TTC549 (cell line): ENCODE results near the gene NGDN.
"Not testable (repeated sequence)": the region's sequence is repeated elsewhere in the genome, so short reads cannot be mapped to it uniquely, and the experiment has no call there.

Experiments
- FAIRE-seq: peaks from 2 replicates; lab custom pipeline; 2012; peaks lifted over from hg19 to GRCh38; lab: Jason Lieb, UNC

The NGDN gene, protein sequence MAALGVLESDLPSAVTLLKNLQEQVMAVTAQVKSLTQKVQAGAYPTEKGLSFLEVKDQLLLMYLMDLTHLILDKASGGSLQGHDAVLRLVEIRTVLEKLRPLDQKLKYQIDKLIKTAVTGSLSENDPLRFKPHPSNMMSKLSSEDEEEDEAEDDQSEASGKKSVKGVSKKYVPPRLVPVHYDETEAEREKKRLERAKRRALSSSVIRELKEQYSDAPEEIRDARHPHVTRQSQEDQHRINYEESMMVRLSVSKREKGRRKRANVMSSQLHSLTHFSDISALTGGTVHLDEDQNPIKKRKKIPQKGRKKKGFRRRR

DNA sequence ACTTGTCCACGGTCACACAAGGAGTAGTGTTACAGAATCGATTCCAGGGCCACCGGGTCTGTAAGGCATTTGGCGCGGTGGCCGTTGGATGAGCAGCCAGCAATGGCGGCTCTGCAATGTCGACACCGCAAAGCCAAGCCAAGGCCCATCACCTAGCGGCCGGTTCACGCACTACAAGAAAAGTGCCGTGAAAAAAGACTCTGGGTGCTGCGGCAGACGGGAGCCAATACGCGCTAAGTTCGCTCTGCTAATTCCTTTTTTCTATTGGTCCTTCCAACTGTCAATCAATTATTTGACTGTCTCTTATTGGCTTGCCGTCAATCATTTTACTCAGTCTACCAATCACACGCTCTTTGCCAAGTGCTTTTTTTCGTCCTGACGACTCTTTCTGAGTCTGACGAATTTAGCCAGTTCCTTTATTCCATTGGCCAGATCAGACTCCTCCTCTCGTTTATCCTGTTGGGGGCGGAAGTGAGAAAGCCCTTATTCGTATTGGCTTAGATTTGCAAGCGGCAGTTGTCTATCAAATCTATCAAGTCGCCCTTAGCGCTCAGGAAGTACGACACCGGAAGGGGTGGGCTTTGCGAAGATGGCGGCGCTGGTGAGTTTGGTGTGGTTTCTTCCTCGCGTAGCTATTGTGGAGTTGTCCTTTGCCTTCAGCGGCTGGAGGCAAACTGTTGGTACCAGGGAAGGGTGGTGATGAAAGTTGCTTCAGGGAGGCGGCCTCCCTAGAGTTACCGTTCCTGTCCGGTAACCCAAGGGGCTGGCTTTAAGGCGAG is at the start of gene NGDN:
NGDN (plus strand) TSS at position 577 of the 779 bp plus-strand sequence; CDS start at position 590, 13 bp downstream.
- FAIRE-seq = peak; percentile 99

DNA sequence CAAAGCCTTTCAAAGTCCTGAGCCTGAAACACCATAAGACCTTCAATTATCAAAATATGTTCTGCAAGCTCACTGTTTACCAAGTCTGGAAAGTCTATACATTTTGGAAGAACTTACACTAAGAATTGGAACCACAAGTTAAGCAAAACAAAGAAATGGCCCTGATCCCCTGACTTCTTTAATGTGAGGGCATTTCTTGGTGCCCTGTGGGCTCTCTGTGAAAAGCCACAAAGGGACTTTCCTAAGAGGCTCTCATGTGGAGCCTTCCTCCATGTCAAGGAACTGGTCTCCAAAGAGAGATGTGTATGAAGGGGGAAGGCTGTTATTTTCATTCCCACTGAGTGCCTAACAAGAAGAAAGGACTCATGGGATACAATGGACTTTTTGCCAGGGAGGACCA is 47.9 kb upstream of the NGDN start:
- no peak for FAIRE-seq

DNA sequence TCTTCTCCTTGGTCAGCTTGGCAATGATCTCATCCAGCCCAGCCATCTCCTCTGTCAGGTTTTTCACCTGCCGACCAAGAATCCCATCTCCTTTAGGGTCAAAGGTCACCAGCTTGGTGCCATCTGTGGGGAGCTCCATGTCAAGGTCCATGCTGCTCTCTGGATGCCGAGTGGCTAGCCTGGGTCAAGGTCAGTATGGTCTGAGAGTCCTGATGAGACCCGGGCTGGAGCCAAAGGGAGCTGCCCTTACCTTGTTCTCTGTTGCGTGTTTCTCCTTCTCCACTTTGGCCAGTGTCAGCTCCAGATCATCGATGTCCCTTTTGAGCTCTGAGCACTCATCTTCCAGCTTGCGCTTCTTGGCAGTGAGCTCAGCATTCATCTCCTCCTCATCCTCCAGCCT is 45.8 kb upstream of the NGDN start:
- FAIRE-seq = no peak

DNA sequence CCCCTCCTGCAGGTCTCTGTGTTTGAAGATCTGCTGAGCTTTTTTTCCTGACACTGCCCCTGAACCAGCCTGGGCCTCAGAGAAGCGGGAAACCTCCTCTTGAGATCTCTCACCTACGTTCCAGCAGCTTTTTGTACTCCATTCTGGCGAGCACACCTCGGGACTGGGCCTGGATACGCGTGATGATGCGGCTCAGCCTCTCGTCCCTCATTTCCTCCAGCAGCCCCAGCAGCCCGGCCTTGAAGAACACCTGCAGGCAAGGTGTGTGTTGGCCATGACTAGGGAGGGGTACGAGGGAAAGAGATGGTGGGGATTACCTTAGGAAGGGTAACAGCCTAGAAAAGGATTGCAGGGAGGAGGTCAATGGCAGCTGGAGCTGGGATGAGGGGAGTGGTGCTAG is 44.3 kb upstream of the NGDN start:
- FAIRE-seq = no peak

DNA sequence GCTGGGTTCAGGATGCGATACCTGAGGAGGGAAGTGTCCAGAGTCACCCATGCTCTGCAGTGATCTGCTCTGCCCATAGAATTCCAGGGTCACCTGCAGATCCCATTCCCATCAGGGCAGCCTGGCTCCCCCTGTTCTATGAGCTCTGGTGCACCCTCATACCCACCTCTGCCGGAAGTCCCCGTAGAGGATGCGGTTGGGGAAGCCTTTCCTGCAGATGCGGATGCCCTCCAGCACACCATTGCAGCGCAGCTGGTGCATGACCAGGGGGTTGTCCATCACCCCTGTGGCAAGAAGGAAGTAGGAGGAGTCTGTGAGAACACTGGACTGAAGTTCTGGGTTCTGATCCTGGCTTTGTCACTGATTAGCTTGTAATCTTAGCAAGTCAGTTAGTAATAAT is 43.7 kb upstream of the NGDN start:
- not testable (repeated sequence) for FAIRE-seq

DNA sequence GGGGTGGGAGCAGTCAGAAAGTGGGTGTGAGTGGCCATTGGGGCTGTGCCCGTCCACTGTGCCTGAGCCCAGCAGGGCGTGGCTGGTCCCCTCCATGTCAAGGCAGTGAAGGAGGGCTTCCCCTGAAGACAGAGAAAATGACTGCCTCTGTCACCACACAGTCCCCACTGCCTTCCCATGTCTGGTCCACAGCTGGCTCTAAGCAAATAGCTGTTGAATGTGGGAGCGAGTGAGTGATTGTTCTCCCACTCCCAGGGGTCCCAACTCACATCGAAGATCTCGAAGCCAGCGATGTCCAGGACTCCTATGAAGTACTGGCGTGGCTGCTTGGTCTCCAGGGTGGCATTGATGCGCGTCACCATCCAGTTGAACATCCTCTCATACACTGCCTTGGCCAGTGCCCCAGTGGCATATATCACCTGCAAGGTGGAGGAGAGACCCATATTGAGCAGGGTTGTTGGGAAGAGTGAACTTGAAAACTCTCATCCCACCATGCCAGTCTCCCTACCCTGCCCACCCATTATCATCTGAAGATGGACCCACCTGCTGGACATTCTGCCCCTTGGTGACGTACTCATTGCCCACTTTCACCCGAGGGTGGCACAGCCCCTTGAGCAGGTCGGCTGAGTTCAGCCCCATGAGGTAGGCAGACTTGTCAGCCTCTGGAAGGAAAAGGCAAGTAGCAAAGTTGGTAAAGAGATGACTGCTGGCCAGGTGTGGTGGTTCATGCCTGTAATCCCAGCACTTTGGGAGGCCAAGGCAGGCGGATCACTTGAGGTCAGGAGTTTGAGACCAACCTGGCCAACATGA is 40.6 kb upstream of the NGDN start:
- FAIRE-seq = no peak

DNA sequence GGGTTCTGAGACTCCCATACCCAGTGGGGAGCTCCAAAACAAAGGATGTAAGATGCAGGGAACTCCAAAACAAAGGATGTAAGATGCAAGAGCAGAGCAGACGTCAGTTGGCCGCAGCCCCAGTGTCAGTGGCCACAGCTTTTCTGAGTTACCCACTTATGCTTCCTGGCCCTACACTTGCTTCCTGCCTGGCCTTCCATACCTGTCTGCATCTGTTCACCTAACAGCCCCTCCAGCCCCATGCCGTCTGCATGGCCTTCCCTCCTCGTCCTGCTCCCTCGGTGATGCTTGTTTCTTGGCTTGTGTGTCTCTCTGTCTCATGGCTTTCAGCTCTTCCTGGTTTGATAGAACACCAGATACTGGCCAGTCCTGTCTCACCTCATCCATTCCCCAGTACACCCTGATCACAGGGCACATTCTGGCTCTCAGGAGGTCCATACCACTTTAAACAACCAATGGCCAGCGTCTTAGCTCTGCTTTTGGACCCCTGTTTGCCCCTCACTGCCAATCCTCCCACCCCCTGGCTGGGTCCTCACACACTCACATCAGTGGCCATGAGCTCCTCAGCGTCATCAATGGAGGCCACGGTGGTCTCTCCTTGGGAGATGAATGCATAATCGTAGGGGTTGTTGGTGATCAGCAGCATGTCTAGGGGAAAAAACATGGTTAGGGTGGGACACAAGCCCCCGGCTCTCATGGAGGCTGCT is 39.3 kb upstream of the NGDN start:
- no peak for FAIRE-seq

DNA sequence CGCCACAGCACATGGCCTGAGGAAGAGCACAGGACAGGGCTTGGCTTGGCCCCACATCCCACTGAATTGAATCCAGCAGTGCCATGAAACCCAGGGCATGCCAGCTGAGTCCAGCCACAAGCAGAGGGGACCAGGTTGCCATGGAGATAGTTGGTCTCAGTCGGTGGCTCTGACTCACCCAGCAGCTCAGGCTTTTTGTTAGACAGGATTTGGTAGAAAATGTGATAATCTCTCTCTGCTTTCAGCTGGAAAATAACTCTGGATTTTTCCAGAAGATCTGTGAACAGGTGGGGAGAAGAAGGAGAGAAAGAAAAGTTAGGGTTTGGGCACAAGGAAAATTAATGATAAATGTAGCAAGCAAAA is 38.8 kb upstream of the NGDN start:
- no peak for FAIRE-seq

DNA sequence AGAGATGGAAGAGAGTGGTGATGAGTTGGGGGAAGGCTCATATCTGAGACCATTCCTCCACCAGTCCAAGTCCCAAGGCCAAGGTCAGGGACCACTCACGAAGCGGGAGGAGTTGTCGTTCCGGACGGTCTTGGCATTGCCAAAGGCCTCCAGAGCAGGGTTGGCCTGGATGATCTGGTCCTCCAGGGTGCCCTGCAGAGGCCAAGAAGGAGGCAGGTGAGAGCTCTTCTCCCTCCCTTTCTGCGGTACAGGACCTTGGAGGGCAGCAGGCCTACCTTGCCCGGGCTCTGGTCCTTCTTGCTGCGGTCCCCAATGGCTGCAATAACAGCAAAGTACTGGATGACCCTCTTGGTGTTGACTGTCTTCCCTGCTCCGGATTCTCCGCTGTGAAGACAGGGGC is 38.0 kb upstream of the NGDN start:
- no peak for FAIRE-seq

DNA sequence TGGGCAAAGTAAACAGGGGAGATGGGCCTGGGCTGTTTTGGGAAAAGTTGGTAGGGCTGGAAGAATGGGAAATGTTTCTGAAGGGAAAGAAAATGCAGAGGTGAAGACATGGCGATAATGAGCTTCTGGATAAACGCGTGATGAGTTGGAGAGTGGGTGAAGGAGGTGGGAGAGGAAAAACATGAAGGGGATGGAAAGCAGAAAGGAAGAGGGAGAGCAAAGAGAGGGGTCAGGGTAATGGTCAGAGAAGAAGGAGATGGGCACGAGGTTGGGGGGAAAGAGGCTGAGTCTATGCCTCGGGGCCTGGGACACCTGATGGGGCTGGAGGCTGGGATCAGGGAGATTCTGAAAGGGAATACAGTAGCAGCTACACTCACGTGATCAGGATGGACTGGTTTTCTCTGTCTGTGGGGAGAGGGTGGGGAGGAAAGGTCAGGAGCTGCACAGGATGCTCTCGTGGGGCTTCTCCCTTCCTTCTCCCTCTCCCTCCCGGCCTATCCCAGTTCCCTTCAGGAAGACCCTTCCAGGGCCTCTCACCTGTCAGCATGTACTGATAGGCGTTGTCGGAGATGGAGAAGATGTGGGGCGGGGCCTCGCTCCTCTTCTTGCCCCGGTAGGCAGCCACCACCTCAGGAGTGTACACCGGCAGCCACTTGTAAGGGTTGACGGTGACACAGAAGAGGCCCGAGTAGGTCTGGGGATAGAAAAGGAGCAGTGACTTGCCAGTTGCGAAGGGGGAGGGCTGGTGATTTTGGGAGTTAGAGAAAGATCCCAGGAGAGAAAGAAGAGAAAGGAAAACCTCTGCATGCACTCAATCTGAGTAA is 37.2 kb upstream of the NGDN start:
- no peak for FAIRE-seq

DNA sequence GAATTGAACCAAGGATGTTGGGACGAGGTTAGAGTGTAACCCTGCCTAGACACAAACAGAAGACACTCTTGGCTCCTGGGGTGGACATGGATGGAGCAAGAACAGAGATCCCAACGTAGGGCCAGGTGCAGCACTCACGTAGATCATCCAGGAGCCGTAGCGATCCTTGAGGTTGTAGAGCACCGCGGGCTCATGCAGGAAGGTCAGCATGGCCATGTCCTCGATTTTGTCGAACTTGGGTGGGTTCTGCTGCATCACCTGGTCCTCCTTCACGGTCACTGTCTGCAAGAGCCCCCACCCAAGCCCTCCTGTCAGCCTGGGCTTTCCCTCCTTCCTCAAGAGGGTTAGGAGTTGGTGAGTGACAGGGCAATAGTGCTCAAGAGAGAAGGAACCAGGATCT is 36.6 kb upstream of the NGDN start:
- no peak for FAIRE-seq

DNA sequence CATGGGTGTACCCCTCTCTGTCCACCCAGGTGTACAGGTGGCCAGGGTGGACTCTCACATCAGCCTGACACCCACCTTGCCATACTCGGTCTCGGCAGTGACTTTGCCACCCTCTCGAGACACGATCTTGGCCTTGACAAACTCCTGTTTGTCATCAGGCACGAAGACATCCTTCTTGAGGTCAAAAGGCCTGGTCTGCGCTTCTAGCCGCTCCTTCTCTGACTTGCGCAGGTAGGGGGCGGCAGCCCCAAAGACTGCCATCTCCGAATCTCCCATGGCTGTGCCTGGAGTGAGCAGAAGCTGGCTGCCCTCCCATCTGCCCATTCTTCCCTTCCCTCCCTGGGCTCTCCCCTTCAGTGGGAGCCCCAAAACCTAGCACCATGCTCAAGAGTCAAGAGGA is 36.0 kb upstream of the NGDN start:
- no peak for FAIRE-seq

DNA sequence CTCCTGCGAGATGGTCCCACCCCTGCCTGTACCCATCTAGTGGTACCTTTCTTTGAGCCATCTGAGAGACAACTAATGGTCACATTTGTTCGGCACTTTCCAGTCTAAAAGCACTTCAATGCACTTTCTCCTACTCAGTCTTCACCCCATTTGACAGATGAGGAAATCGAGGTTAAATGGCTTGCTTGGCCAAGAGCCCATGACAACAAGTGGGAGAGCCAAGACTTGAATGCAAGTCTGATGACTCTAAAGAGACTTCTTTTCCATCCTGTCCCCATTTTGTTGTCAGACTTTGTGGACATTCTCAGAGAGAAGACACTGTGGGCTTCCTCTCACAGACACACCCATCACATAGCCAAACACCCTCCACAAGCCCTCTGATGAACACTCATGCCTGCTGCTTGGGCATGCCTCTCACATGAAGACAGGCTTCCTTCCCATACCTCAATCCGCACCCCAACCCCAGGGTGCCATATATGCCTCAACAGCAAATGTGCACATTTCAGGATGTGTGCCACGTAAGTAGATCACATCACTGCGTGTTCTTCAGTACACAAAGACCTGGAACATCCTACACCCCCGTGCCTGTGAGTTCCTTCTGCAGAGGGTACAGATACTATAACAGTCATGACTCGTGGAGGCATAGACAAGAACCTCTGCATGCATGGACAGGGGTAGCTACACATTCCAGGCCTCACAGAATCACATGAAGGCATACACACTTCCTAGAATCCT is 34.8 kb upstream of the NGDN start:
- FAIRE-seq = no peak

DNA sequence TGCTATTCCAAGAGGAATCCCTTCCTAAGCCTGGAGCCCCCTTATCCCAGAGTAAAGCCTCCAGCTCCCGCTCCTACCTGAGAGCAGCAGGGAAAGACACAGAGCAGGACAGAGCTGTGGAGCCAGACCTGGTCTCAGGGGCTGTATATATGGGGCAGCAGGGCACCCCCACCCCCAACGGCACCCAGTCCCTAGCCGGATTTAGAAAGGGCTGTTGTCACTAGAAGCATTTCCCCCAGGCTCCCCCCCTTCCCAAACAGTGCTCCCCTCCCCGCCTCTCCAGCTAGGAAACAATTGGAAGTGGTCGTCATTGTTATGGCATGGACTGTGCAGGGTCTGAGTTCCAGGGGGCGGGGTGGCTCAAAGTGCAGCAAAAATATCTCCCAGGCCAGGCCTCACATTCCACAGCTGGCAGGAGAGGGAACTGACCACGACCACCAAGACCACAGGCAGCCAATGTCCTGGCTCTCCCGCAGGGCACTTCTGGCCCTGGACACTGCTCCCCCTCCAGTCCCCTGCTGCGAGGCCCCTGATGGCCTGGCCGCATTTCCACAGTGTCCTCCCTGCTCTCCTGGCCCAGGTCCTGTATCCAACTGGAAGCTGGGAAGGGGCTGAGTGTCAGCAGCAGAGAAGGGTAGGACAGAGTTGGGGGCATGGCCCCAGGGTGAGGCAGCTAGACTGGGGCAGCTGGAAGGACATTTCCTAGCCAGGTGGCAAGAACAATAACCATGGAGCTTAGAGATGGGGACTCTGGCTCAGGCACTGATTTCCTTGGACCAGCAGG is 33.8 kb upstream of the NGDN start, which contains the start of gene MYH7:
MYH7 (minus strand) TSS at position 118 of the 784 bp plus-strand sequence. CDS start 1,928 bp downstream, outside the sequence.
- FAIRE-seq = no peak

DNA sequence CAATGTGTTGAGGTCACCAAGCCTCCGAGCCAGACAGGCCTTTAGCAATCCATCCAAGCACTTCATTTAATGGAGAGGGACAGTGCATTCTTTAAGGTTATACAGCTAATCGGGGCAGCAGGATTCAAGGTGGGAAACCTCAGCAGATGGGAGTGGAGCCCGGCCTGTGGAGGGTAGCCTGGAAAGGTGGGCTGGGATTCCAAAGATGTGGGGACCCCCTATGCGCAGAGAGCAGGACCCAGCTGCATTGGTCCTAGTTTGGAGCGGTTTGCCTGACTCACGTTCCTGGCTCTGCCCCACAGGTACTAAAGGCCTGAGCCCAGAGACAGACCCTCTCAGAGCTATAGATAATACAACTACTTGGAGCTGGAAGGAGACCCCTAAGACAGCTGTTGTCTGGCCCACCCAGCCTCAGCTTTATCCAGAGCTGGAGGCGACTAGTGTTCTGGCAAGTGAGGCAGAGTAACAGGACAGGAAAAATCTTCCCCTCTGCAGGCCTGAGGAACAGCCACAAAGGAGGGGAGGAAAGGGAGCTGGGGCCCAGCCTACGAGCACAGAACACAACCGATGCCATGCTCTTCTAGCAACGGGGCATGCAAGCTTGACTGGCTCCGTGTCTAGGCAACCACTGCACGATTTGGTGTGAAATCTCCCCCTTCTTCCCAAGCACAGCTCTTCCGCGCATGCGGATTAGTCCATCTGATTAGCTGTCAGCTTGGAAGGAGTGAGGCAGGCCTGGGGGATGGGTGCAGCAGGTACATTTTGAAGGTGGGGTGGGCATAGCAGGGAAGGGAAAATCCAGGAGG is 33.0 kb upstream of the NGDN start:
- no peak for FAIRE-seq

DNA sequence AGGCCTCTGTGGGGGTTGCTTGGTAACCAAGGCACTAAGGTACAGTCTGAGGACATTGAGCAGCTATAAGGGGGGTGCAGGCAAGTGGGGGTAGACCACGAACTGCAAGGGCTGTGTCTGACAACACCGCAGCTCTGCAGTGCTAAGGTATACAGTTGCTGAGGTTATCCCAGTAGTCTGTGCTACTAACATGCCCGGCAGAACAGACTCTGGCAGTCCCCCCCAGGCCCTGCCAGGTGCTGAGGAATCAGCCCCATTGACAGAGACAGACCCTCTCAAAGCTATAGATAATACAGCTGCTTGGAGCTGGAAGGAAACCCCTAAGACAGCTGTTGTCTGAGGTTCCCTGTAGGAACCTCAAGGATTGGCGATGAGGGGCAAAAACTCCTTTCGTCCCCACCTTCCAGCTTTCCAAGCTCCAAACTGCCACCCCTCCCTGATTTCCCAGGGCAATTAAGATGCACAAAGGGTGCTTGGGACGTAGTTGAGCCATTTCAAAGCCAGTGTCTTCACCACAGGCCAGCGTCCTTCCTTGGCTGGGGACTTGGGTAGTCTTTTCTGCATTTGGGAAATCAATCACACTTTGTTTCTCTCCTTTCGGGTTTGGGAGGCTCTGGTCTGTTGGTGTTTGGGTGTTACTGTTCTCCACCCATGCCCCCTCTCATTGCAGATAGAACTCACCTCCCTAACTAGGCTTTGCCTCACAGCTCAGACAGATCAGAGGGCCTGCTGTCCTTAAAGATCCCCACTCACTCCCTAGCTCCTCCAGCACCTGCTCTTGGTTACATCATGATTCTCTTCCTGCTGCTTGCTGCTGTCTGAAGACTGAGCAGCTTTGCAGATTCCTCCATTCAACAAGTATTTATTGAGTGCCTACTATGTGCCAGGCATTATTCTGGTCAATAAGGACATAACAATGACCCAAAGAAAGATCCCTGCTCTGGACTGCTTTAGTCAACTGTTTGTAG is 32.1 kb upstream of the NGDN start:
- FAIRE-seq = no peak

DNA sequence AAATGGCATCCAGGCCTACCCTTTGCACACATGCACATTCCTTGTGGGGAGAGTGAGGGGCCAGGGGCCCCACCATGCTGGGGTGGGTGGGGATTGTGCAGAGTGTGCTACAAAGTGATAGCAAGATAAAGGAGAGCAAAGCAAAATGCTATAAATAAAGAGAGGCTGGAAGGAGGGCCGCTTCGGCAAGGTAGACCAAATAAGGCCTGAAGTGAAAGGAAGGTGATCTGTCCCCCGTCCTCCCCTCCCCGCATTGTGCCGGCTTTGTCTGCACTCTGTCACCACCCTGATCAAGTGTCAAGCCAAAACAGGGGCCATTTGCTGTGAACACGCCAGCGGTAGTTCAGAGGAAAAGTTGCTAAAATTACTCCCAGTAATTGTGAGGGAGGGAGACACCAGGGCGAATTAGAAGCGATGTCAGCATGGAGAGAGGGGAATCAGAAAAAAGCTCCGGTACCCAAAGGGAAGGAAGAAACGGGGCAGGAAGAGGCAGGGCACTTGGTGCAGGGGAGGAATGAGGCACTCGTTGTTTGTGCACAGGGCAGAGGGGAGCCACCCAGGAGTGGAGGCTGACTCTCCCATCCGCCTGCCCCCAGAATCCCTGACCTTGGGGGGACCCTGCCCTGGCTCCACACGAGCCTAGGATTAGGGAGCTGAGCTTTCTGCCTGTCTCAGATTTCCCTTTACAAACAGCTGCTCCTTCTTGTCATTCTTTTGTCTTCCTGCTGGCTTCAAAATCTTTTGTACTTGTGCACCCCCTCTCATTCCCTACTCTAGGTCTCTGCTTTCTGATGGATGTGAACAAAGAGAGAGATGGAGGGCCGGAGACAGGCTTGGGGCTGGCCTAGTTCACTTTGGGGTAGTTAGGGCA is 31.2 kb upstream of the NGDN start:
- no peak for FAIRE-seq
